CD4-positive, alpha-beta T cell treated with Interleukin-12 subunit alpha and Interleukin-12 subunit beta, for 1 hour (primary cell): ENCODE measurements around the gene PCDHA6.
"Not testable (repeated sequence)": the region's sequence is repeated elsewhere in the genome, so short reads cannot be mapped to it uniquely, and the experiment has no call there.

ENCODE experiments used
- DNase-seq: peaks from one replicate; pipeline ENCODE4 v3.0.0-alpha.2; 2020

The PCDHA6 gene

DNA sequence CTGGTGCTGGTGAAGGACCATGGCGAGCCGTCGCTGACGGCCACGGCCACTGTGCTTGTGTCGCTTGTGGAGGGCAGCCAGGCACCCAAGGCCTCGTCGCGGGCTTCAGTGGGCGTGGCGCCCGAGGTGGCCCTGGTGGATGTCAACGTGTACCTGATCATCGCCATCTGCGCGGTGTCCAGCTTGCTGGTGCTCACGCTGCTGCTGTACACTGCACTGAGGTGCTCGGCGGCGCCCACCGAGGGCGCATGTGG lies 30.2 kb downstream of the PCDHA6 start:
- DNase-seq: no peak

DNA sequence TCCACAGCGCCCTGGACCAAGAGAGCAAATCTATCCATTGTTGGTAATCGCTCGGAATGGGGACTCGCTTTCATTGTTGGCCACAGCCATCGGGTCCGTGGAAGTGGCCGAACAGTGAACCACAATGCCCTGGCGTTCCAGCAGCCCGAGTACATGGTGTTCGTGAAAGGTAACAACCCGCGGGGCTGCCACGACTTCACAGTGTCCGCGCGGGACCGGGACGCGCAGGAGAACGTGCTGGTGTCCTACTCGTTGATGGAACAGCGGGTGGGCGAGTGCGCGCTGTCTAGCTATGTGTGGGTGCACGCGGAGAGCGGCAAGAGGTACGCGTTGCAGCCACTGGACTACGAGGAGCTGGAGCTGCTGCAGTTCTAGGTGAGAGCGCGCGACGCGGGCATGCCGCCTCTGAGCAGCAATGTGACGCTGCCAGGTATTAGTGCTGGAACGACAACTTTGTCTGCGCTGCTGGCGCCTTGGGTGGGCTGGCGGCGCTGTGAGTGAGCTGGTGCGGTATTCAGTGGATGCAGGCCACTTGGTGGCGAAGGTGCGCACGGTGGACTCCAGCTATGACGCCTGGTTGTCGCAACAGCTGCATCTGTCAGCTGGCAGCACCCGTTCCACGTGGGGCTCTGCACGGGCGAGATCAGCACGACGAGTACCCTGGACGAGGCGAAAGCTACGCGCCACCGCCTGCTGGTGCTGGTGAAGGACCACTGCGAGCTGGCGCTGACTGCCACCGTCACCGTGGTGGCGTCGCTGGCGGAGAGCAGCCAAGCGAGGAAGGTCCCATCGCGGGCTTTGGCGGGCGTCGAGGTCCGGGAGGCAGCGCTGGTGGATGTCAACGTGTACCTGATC lies 34.9 kb downstream of the PCDHA6 start:
- DNase-seq: no peak

DNA sequence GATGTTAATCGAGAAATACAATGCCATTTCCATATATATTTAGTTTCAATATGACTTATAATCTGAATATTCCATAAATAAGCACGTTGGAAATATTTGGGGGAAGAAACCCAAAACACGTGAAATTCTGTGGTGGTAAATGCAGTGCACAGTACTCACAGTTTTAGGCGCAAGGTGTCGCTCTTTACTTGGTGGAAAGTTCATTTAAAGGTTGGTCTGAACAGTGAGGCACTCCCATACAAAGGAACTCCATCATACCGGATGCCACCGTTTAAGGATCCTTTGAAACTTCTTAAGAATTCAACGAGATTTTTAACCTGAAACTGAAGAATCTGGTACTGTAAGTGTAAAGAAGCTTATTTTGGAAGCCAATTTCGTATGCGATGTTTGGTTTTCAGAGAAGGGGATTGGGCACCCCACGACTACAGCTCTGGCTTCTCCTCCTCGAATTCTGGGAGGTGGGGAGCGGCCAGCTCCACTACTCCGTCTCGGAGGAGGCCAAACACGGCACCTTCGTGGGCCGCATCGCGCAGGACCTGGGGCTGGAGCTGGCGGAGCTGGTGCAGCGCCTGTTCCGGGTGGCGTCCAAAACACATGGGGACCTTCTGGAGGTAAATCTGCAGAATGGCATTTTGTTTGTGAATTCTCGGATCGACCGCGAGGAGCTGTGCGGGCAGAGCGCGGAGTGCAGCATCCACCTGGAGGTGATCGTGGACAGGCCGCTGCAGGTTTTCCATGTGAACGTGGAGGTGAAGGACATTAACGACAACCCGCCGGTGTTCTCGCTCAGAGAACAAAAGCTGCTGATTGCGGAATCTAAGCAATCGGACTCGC lies 41.2 kb downstream of the PCDHA6 start, which contains the start of gene PCDHA11:
PCDHA11 (plus strand) TSS at position 237 of the 834 bp plus-strand sequence; CDS start at position 384, 147 bp downstream.
- no peak for DNase-seq

DNA sequence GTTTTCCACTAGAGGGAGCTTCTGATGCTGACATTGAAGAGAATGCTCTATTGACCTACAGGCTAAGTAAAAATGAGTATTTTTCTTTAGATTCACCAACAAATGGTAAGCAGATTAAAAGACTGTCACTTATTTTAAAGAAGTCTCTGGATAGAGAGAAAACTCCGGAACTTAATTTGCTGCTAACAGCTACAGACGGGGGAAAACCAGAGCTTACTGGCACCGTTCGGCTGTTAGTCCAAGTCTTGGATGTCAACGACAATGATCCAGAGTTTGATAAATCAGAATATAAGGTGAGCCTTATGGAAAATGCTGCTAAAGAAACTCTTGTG lies 41.8 kb downstream of the PCDHA6 start:
- no peak for DNase-seq

DNA sequence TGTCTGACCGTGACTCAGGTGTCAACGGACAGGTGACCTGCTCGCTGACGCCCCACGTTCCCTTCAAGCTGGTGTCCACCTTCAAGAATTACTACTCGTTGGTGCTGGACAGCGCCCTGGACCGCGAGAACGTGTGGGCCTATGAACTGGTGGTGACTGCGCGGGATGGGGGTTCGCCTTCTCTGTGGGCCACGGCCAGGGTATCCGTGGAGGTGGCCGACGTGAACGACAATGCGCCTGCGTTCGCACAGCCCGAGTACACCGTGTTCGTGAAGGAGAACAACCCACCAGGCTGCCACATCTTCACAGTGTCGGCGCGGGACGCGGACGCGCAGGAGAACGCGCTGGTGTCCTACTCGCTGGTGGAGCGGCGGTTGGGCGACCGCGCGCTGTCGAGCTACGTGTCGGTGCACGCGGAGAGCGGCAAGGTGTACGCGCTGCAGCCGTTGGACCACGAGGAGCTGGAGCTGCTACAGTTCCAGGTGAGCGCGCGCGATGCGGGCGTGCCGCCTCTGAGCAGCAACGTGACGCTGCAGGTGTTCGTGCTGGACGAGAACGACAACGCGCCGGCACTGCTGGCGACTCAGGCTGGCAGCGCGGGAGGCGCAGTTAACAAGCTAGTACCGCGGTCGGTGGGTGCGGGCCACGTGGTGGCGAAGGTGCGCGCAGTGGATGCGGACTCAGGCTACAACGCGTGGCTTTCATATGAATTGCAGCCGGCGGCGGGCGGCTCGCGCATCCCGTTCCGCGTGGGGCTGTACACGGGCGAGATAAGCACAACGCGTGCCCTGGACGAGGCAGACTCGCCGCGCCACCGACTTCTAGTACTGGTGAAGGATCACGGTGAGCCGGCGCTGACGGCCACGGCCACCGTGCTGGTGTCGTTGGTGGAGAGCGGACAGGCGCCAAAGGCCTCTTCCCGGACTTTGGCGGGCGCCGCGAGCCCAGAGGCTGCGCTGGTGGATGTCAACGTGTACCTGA lies 42.8 kb downstream of the PCDHA6 start:
- no peak for DNase-seq

DNA sequence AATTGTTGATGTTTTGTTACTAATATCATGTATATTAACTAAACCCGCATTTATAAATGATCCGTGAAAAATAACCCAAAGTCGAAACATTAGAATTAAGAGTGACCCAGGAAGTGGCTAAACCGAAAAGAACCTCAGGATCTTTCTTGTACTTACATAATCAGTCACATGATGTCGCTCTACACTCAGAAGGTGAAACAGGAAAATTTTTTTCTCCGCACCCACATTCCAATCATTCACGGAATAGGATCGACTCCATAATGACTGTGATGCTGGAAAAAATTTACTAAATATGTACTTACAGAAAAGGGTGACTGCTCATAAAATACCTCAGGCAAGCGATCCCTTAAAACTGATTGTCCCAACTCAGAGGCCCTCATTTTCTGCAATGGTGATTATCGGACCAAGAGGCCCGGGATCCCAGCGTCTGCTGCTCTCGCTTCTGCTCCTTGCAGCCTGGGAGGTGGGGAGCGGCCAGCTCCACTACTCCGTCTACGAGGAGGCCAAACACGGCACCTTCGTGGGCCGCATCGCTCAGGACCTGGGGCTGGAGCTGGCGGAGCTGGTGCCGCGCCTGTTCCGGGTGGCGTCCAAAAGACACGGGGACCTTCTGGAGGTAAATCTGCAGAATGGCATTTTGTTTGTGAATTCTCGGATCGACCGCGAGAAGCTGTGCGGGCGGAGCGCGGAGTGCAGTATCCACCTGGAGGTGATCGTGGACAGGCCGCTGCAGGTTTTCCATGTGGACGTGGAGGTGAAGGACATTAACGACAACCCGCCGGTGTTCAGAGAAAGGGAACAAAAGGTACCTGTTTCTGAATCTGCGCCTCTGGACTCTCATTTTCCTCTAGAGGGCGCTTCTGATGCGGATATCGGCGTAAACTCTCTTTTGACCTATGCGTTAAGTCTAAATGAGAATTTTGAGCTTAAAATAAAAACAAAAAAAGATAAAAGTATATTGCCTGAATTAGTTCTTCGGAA lies 47.6 kb downstream of the PCDHA6 start, which contains the start of gene PCDHA12:
PCDHA12 (plus strand) TSS at position 224 of the 981 bp plus-strand sequence; CDS start at position 389, 165 bp downstream.
- no peak for DNase-seq

DNA sequence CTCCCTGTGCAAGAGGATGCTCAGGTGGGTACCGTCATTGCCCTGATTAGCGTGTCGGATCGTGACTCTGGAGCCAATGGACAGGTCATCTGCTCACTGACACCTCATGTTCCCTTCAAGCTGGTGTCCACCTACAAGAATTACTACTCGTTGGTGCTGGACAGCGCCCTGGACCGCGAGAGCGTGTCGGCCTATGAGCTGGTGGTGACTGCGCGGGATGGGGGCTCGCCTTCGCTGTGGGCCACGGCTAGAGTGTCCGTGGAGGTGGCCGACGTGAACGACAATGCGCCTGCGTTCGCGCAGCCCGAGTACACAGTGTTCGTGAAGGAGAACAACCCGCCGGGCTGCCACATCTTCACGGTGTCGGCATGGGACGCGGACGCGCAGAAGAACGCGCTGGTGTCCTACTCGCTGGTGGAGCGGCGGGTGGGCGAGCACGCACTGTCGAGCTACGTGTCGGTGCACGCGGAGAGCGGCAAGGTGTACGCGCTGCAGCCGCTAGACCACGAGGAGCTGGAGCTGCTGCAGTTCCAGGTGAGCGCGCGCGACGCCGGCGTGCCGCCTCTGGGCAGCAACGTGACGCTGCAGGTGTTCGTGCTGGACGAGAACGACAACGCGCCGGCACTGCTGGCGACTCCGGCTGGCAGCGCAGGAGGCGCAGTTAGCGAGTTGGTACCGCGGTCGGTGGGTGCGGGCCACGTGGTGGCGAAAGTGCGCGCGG lies 48.9 kb downstream of the PCDHA6 start:
- DNase-seq: not testable (repeated sequence)

DNA sequence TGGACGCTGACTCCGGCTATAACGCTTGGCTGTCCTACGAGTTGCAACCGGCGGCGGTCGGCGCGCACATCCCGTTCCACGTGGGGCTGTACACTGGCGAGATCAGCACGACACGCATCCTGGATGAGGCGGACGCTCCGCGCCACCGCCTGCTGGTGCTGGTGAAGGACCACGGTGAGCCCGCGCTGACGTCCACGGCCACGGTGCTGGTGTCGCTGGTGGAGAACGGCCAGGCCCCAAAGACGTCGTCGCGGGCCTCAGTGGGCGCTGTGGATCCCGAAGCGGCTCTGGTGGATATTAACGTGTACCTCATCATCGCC lies 49.5 kb downstream of the PCDHA6 start:
- no peak for DNase-seq
